Urothelium cell line (cell line): ENCODE results near the gene ARL9.

ENCODE experiments used
- DNase-seq: peaks from one replicate; pipeline ENCODE4 v3.0.0; 2011; ENCODE audit warnings: low spot score, mixed read lengths
- FAIRE-seq: peaks from 2 replicates; lab custom pipeline; 2011; peaks lifted over from hg19 to GRCh38; lab: Jason Lieb, UNC

The ARL9 gene

GRCh38 chr4:56505269-56506130 lies at the start of gene ARL9:
Gene ARL9, plus strand, starts transcription at chr4:56505791. Its CDS starts 72 bp downstream, at chr4:56505863.
- DNase-seq, result no peak
- no peak for FAIRE-seq

GRCh38 chr4:56460085-56460484 lies 45.5 kb upstream of the ARL9 start:
- no peak for FAIRE-seq
- no peak for DNase-seq

- FAIRE-seq (no peak), DNase-seq (no peak)
Measured at GRCh38 chr4:56462157-56462556, 43.4 kb upstream of the ARL9 start.

- no peak for DNase-seq
- FAIRE-seq, result no peak
Measured at GRCh38 chr4:56463711-56464110, 41.9 kb upstream of the ARL9 start.

- FAIRE-seq (no peak), DNase-seq (no peak)
Measured at GRCh38 chr4:56464581-56464980, 41.0 kb upstream of the ARL9 start.

- DNase-seq, result no peak
- no peak for FAIRE-seq
Measured at GRCh38 chr4:56465599-56466295, 39.8 kb upstream of the ARL9 start.

GRCh38 chr4:56466296-56466761 lies 39.3 kb upstream of the ARL9 start:
- DNase-seq (peak; percentile 72), FAIRE-seq (peak; percentile 83)

- FAIRE-seq (no peak), DNase-seq (no peak)
Measured at GRCh38 chr4:56466910-56467283, 38.7 kb upstream of the ARL9 start.

GRCh38 chr4:56467284-56468096 lies 38.1 kb upstream of the ARL9 start, which contains the start of gene SRP72:
Gene SRP72, plus strand, starts transcription at chr4:56467617. Its CDS starts 19 bp downstream, at chr4:56467636.
- DNase-seq (peak; percentile 95), FAIRE-seq (peak; percentile 85)

GRCh38 chr4:56468097-56468422 lies 37.5 kb upstream of the ARL9 start:
- FAIRE-seq (no peak), DNase-seq (peak; percentile 61)

GRCh38 chr4:56469489-56470210 lies 35.9 kb upstream of the ARL9 start:
- DNase-seq, result no peak
- no peak for FAIRE-seq

- FAIRE-seq, result peak; percentile 17
- DNase-seq, result no peak
Measured at GRCh38 chr4:56475917-56476316, 29.7 kb upstream of the ARL9 start.

- DNase-seq (no peak), FAIRE-seq (no peak)
Measured at GRCh38 chr4:56477192-56477702, 28.3 kb upstream of the ARL9 start.

- DNase-seq, result no peak
Measured at GRCh38 chr4:56480691-56481090, 24.9 kb upstream of the ARL9 start.

GRCh38 chr4:56496241-56496640 lies 9.3 kb upstream of the ARL9 start:
- FAIRE-seq (no peak), DNase-seq (no peak)

More at GRCh38 chr4:56480691-56481090, 24.9 kb upstream of the ARL9 start:
- no peak for FAIRE-seq

- FAIRE-seq, result no peak
Measured at GRCh38 chr4:56511098-56511497, 5.5 kb downstream of the ARL9 start.

GRCh38 chr4:56512166-56512565 lies 6.6 kb downstream of the ARL9 start:
- no peak for DNase-seq

More at GRCh38 chr4:56511098-56511497, 5.5 kb downstream of the ARL9 start:
- no peak for DNase-seq

GRCh38 chr4:56513517-56513916 lies 7.9 kb downstream of the ARL9 start:
- no peak for DNase-seq
- FAIRE-seq, result no peak

More at GRCh38 chr4:56512166-56512565, 6.6 kb downstream of the ARL9 start:
- no peak for FAIRE-seq

- peak; percentile 97 for DNase-seq
- FAIRE-seq, result peak; percentile 94
Measured at GRCh38 chr4:56530269-56531148, 24.9 kb downstream of the ARL9 start.
